Osteocyte (in vitro differentiated cells): ENCODE results near the gene CUTA. TPM values are rescaled to one million over a fixed set of nuclear protein-coding genes. Genes with fewer than 3 reads are reported as not detected.
"Not testable (repeated sequence)": the region's sequence is repeated elsewhere in the genome, so short reads cannot be mapped to it uniquely, and the experiment has no call there.

ENCODE experiments used
- DNase-seq: peaks from one replicate; pipeline ENCODE4 v3.0.0; 2021; ENCODE audit warnings: mixed read lengths; ENCODE audit not compliant: unreplicated experiment; ENCODE audit errors: extremely low spot score
- H3K27ac Mint-ChIP-seq: one replicate; pipeline ENCODE4 v1.8.0; 2021; ENCODE audit warnings: mild to moderate bottlenecking, mixed read lengths; ENCODE audit not compliant: unreplicated experiment
- H3K27me3 Mint-ChIP-seq: one replicate; pipeline ENCODE4 v1.8.0; 2021; ENCODE audit warnings: mixed read lengths; ENCODE audit not compliant: unreplicated experiment
- H3K36me3 Mint-ChIP-seq: one replicate; pipeline ENCODE4 v1.8.0; 2021; ENCODE audit warnings: mixed read lengths; ENCODE audit not compliant: unreplicated experiment
- H3K4me1 Mint-ChIP-seq: one replicate; pipeline ENCODE4 v1.8.0; 2021; ENCODE audit warnings: mixed read lengths; ENCODE audit not compliant: unreplicated experiment
- H3K4me3 Mint-ChIP-seq: one replicate; pipeline ENCODE4 v1.8.0; 2021; ENCODE audit warnings: mild to moderate bottlenecking, moderate library complexity, mixed read lengths; ENCODE audit not compliant: unreplicated experiment
- H3K9me3 Mint-ChIP-seq: one replicate; pipeline ENCODE4 v1.8.0; 2021; ENCODE audit warnings: mixed read lengths; ENCODE audit not compliant: unreplicated experiment
- total RNA-seq: library from RNA; stranded (reverse); gene quantifications from 2 replicates; pipeline ENCODE4 v1.2.1, GENCODE V29; 2021
- TF ChIP-seq, protein P1 (sequence below): fragments of 200-600 bp; sonication (generic); IDR thresholded peaks from 2 replicates; pipeline ENCODE4 v1.5.0; 2021; ENCODE audit warnings: antibody characterized with exemption, mild to moderate bottlenecking, moderate library complexity

Gene CUTA
- total RNA-seq, 1 donor from 2014 or later: 302 TPM

DNA sequence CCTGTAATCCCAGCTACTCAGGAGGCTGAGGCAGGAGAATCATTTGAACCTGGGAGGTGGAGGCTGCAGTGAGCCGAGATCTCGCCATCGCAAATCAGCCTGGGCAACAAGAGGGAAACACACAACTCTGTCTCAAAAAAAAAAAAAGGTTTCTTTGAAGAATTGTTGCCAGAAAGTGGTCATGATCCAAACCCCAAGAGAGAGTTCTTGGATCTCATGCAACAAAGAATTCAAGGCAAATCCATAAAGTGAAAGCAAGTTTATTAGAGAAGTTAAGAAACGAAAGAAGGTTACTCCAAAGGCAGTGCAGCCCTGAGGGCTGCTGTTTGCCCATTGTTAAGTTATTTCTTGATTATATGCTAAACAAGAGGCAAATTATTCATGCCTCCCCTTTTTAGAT, 40.7 kb downstream of the CUTA start:
- TF ChIP-seq, protein P1, sequence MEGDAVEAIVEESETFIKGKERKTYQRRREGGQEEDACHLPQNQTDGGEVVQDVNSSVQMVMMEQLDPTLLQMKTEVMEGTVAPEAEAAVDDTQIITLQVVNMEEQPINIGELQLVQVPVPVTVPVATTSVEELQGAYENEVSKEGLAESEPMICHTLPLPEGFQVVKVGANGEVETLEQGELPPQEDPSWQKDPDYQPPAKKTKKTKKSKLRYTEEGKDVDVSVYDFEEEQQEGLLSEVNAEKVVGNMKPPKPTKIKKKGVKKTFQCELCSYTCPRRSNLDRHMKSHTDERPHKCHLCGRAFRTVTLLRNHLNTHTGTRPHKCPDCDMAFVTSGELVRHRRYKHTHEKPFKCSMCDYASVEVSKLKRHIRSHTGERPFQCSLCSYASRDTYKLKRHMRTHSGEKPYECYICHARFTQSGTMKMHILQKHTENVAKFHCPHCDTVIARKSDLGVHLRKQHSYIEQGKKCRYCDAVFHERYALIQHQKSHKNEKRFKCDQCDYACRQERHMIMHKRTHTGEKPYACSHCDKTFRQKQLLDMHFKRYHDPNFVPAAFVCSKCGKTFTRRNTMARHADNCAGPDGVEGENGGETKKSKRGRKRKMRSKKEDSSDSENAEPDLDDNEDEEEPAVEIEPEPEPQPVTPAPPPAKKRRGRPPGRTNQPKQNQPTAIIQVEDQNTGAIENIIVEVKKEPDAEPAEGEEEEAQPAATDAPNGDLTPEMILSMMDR: no peak
- H3K27ac Mint-ChIP-seq: no peak overlapping the region
- no peak overlapping the region for H3K4me3 Mint-ChIP-seq
- peaks cover 5% of the 10 kb centered on the region for H3K27me3 Mint-ChIP-seq
- DNase-seq: no peak
- H3K4me1 Mint-ChIP-seq: peaks cover 6% of the 10 kb centered on the region
- no peaks in the 10 kb centered on the region for H3K36me3 Mint-ChIP-seq
- H3K9me3 Mint-ChIP-seq: no peaks in the 10 kb centered on the region

DNA sequence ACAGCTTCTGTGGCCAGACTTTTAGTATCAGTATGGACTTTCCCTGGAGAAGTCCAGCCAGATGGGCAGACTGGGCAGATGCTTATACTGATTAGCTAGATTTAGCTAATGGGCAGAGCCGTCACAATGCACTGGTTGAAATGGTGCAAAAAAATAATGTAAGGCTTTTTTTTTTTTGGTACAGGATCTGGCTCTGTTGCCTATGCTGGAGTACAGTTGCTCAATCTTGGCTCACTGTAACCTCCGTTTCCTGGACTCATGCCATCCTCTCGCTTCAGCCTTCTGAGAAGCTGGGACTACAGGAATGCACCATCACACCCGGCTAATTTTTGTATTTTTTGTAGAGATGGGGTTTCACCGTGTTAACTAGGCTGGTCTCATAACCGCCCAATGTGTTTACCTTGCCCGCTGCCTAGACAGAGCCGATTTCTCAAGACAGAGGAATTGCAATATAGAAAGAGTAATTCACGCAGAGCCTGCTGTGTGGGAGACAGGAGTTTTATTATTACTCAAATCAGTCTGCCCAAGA, 42.7 kb downstream of the CUTA start:
- no peak for DNase-seq
- Mint-ChIP-seq H3K27me3 (no peaks in the 10 kb centered on the region), H3K27ac (no peak overlapping the region), H3K4me1 (peaks cover 6% of the 10 kb centered on the region), H3K4me3 (no peak overlapping the region), H3K9me3 (no peaks in the 10 kb centered on the region), H3K36me3 (no peaks in the 10 kb centered on the region)
- TF ChIP-seq, protein P1: no peak

DNA sequence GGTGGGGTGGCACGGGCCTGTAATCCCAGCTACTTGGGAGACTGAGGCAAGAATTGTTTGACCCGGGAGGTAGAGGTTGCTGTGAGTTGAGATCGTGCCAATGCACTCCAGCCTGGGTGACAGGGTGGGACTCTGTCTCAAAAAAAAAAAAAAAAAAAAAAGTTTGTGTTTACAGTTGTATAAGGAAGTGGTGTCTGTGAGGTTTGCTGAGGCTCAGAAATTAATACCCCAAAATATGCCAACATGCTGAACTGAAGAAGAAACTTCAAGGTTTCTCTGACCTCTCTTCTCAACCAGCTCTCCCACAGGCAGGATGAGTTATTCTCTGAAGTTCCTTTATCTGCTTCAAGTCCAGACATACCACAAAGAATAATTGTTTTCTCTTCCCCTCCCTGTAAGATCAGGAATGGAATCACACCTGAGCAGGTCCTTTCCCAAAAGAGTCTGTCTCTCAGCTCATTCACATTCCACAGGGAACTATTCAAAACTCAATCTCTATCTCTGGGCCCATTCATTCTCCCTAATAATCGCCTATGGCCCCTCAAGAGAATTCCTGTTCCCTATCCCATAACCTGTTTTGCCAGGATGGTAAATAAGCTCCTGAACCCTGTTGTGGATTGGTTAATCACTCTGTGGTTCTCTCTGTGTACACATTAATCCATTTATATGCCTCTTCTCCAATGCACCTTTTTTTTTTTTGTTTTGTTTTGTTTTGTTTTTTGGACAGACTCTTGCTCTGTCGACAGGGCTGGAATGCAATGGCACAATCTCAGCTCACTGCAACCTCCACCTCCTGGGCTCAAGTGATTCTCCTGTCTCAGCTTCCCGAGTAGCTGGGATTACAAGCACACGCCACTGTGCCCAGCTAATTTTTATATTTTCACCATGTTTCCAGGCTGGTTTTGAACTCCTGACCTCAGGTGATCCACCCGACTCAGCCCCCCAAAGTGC, 43.7 kb downstream of the CUTA start:
- Mint-ChIP-seq H3K27ac (no peak overlapping the region), H3K4me3 (no peak overlapping the region), H3K9me3 (no peaks in the 10 kb centered on the region), H3K4me1 (peaks cover 6% of the 10 kb centered on the region), H3K36me3 (no peaks in the 10 kb centered on the region), H3K27me3 (no peaks in the 10 kb centered on the region)
- TF ChIP-seq, protein P1: no peak
- no peak for DNase-seq

DNA sequence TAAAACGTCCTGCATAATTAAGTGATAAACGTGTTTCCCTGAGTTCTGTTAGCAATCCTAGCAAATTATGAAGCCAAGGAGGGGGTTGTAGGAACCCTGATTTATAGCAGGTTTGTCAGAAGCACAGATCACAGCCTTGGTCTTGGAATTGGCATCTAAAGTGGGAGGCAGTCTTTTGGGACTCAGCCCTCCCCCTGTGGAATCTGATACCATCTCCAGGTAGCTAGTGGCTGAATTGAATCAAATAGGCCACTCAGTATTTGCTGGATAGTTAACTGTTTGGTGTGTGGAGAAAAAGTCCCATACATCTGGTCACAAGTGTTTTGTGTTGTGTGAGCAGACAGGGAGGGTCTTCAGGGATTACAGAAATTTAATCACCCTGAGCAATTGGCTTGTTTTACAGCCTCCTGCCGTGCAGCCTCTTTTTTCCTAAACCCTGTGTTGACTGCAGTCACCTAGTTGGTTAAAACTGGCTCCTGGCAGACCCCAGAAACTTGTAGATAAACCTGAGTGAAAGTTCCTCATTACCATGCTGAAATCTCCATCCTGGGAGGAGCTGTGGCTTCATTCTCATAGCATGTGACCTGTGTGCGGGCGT, 45.3 kb downstream of the CUTA start:
- Mint-ChIP-seq H3K4me1 (peaks cover 6% of the 10 kb centered on the region), H3K9me3 (no peaks in the 10 kb centered on the region), H3K27me3 (no peaks in the 10 kb centered on the region), H3K4me3 (no peak overlapping the region), H3K36me3 (no peaks in the 10 kb centered on the region), H3K27ac (no peak overlapping the region)
- TF ChIP-seq, protein P1: no peak
- no peak for DNase-seq

DNA sequence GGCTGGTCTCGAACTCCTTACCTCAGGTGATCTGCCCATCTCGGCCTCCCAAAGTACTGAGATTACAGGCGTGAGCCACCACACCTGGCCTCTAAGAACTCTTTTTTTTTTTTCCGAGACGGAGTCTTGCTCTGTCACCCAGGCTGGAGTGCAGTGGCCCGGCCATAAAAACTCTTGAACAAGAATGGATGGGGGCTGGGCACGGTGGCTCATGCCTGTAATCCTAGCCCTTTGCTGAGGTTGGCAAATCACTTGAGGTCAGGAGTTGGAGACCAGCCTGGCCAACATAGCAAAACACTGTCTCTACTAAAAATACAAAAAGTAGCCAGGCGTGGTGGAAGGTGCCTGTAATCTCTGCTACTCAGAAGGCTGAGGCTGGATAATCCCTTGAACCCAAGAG, 46.0 kb downstream of the CUTA start:
- H3K36me3 Mint-ChIP-seq, H3K9me3 Mint-ChIP-seq, DNase-seq, H3K27ac Mint-ChIP-seq, H3K4me3 Mint-ChIP-seq, H3K4me1 Mint-ChIP-seq, H3K27me3 Mint-ChIP-seq: not testable (repeated sequence)

DNA sequence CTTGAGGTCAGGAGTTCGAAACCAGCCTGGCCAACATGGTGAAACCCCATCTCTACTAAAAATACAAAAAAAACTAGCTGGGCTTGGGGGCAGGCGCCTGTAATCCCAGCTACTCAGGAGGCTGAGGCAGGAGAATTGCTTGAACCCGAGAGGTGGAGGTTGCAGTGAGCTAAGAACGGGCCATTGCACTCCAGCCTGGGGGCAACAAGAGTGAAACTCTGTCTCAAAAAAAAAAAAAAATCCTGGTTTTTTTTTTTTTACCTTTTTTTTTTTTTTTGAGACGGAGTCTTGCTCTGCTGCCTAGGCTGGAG, 50.2 kb downstream of the CUTA start:
- not testable (repeated sequence) for H3K36me3 Mint-ChIP-seq, H3K27me3 Mint-ChIP-seq, H3K9me3 Mint-ChIP-seq, H3K4me3 Mint-ChIP-seq, H3K27ac Mint-ChIP-seq, DNase-seq, H3K4me1 Mint-ChIP-seq
